Mucosa of descending colon (tissue), 3 donors: ENCODE results near the gene OBSCN. TPM values are rescaled to one million over a fixed set of nuclear protein-coding genes. Genes with fewer than 3 reads are reported as not detected.

Experiments
- ATAC-seq: fragments of 200-7000 bp; cut with Tn5 transposase; one replicate; pipeline ENCODE4 v1.9.1; 2020; ENCODE audit warnings: mild to moderate bottlenecking, moderate library complexity
- DNase-seq, 3 donors: peaks; one replicate each; pipeline ENCODE4 v3.0.0-alpha.2; 2020
- H3K36me3 ChIP-seq: fragments of 200-600 bp; one replicate; pipeline ENCODE4 v1.8.0; 2021; ENCODE audit warnings: low read depth, mild to moderate bottlenecking
- H3K4me1 ChIP-seq: fragments of 200-600 bp; one replicate; pipeline ENCODE4 v1.8.0; 2021; ENCODE audit warnings: low read depth, mild to moderate bottlenecking
- H3K4me3 ChIP-seq: fragments of 200-600 bp; one replicate; pipeline ENCODE4 v1.8.0; 2021; ENCODE audit warnings: mild to moderate bottlenecking
- H3K9me3 ChIP-seq: fragments of 200-600 bp; one replicate; pipeline ENCODE4 v1.8.0; 2021; ENCODE audit warnings: mild to moderate bottlenecking
- intact Hi-C, 2 donors: fragments of 100-400 bp; cut with DNase I in 1 of 2; cut with micrococcal nuclease in 1 of 2; formaldehyde crosslinking; loops; one replicate each; pipeline versions ENCODE4 v1.11.0 to v1.11.1; 2022; cut with DNase I, micrococcal nuclease
- total RNA-seq, 3 donors: library from RNA; stranded (reverse); fragmentation: NEBNext Ultra II Directional in 2 of 3; extraction: Animal tissue kit (Norgen Biotek cat#: 25700) in 2 of 3; gene quantifications; one replicate each; pipeline versions ENCODE4 v1.2.1 to v1.2.4, GENCODE V29; 2021 to 2023
- TF ChIP-seq, protein P1 (sequence below): fragments of 200-600 bp; IDR thresholded peaks from one replicate; pipeline ENCODE4 v1.8.0; 2022; ENCODE audit warnings: antibody characterized with exemption, mild to moderate bottlenecking
- donor health status: DM: no; HTN: no; CAD: no; lungs with moderate emphysema.
- donor health status: DM: no; HTN: no; CAD: no.
- donor health status: DM: no; HTN: yes; CAD: no.

OBSCN gene
- total RNA-seq, 3 donors from 2014 or later = 4.2 to 30.9 (median 7.5) TPM

DNA sequence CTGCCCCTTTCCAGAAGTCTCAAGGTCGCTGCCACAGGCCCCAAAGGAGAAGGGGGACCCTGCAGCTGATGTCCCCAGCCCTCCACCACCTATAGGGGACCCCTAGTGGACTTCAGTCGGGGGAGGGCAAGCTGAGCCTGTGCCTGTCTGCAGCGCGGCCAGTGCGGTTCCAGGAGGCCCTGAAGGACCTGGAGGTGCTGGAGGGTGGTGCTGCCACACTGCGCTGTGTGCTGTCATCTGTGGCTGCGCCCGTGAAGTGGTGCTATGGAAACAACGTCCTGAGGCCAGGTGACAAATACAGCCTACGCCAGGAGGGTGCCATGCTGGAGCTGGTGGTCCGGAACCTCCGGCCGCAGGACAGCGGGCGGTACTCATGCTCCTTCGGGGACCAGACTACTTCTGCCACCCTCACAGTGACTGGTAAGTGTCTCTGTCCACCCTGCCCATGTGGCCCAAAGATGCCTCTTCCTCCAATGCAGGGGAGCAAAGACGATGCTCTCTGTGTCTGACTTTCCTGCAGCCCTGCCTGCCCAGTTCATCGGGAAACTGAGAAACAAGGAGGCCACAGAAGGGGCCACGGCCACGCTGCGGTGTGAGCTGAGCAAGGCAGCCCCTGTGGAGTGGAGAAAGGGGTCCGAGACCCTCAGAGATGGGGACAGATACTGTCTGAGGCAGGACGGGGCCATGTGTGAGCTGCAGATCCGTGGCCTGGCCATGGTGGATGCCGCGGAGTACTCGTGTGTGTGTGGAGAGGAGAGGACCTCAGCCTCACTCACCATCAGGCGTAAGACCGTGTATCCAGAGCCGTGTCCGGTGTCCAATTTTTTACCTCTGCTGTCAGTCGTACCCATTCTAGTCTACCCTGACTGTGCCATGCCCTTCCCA is 79.9 kb downstream of the OBSCN start:
- intact Hi-C loops = no loop called here
- Histone ChIP-seq H3K4me1 (no peaks in the 10 kb centered on the region), H3K36me3 (no peaks in the 10 kb centered on the region), H3K4me3 (no peak overlapping the region), H3K9me3 (no peaks in the 10 kb centered on the region)
- TF ChIP-seq, protein P1, sequence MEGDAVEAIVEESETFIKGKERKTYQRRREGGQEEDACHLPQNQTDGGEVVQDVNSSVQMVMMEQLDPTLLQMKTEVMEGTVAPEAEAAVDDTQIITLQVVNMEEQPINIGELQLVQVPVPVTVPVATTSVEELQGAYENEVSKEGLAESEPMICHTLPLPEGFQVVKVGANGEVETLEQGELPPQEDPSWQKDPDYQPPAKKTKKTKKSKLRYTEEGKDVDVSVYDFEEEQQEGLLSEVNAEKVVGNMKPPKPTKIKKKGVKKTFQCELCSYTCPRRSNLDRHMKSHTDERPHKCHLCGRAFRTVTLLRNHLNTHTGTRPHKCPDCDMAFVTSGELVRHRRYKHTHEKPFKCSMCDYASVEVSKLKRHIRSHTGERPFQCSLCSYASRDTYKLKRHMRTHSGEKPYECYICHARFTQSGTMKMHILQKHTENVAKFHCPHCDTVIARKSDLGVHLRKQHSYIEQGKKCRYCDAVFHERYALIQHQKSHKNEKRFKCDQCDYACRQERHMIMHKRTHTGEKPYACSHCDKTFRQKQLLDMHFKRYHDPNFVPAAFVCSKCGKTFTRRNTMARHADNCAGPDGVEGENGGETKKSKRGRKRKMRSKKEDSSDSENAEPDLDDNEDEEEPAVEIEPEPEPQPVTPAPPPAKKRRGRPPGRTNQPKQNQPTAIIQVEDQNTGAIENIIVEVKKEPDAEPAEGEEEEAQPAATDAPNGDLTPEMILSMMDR = no peak
- DNase-seq (peak in 2 of 3 donors; percentile 15 to 33), ATAC-seq (no peak)

DNA sequence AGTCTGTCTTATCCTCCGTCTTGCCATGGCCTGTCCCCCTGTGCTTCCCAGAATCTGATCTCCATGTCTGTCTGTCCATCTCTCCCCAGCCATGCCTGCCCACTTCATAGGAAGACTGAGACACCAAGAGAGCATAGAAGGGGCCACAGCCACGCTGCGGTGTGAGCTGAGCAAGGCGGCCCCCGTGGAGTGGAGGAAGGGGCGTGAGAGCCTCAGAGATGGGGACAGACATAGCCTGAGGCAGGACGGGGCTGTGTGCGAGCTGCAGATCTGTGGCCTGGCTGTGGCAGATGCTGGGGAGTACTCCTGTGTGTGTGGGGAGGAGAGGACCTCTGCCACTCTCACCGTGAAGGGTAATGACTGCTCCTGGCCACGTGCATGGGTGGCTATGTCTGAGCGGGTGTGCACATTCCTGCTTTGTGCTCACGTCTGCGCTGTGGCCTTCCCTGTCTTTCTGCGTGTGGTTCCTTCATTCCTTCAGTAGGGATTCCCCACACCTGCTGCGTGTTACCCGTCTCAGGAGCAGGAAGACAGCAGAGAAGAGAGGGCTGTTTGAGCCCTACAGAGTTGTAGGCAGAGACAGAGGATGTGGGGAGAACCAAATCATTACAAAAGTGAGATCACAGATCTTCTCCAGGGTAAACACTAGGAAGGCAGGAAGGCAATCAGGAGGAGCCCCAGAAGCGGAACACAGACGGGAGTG is 80.8 kb downstream of the OBSCN start:
- H3K36me3 ChIP-seq = no peaks in the 10 kb centered on the region
- TF ChIP-seq, protein P1 = no peak
- intact Hi-C loops = no loop called here
- H3K4me3 ChIP-seq = no peak overlapping the region
- H3K9me3 ChIP-seq = no peaks in the 10 kb centered on the region
- no peaks in the 10 kb centered on the region for H3K4me1 ChIP-seq
- DNase-seq = peak in 1 of 3 donors; percentile 8
- no peak for ATAC-seq

DNA sequence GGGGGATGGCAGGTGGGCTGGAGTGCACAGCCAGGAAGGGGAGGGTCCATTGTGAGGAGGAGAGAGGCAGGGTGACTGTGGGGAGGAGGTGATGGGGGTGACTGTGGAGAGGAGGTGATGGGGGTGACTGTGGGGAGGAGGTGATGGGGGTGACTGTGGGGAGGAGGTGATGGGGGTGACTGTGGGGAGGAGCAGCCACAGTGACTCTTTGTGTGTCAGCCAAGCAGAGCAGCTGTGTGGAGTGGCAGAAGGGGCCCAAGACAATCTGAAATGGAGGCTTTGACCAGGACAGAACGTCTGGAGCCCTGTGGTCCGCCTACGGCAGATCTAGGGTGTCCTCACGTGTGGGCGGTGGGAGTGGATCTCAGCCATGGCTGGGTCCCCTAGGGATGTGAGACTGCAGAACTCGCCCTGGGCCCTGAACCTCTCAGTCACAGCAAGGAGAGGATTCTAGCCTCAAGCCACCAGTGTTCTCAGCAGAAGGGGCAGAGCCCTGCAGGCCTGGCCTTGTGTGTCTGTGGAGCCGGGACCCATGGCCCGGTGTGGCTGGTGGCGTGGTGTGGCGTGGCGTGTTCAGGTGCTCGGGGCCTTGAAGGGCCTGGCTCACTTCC is 81.5 kb downstream of the OBSCN start:
- H3K4me3 ChIP-seq = no peak overlapping the region
- no peaks in the 10 kb centered on the region for H3K4me1 ChIP-seq
- no peaks in the 10 kb centered on the region for H3K9me3 ChIP-seq
- TF ChIP-seq, protein P1 = no peak
- intact Hi-C loops = no loop called here
- no peaks in the 10 kb centered on the region for H3K36me3 ChIP-seq
- DNase-seq (peak in 1 of 3 donors; percentile 14), ATAC-seq (no peak)

DNA sequence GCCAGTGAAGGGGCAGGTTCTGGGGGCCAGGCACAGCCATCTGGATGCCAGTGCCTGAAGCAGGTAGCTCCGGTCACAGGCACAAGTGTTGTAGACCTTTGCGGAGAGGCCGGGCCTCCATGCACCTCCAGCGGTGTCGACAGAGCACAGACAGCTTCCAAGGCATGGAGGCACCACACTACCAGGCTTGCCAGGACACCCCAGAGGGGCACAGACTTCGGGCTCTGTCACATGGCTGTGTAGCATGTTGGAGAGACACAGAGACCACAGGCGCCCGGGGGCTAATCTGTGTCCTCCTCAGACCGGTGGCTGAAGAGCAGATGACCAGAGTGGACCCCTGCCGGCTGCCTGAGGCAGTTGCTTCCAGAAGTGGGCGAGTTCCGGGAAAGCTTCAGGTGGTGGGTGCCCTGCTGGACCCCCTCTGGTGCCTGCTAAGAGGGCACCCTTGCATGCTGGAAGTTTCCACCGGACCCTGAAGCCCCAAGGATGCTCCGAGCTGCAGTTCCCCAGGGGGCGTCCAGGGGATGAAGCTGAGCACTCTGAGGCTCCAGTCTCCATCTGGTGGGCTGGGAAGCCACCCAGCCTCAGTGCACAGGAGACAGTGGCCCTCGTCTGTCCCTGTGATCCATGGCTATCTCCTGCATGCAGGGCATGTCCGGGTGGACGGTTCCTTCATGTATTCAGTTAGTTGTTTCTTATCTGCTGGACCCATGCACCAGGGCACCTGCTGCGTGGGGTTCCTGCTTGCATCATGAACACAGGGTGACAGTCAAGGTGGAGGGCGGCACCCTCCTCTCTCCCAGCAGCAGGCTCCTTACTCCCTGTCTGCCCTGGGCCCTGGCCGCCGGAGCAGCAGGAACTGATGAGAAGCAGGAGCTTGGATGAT is 82.4 kb downstream of the OBSCN start:
- peak in 2 of 3 donors; percentile 8 to 36 for DNase-seq
- no peaks in the 10 kb centered on the region for H3K36me3 ChIP-seq
- intact Hi-C loops = no loop called here

More for the DNA sequence above, 82.4 kb downstream of the OBSCN start:
- Histone ChIP-seq H3K4me3 (no peak overlapping the region), H3K9me3 (no peaks in the 10 kb centered on the region), H3K4me1 (no peaks in the 10 kb centered on the region)
- no peak for ATAC-seq
- TF ChIP-seq, protein P1 = no peak
